ENCODE data around the gene ERVV-1. TPM values are rescaled to one million over a fixed set of nuclear protein-coding genes. Genes with fewer than 3 reads are reported as not detected.

The ERVV-1 gene
- total RNA-seq, 4 donors from 2014 or later, result not detected

- H3K27me3 ChIP-seq, result no peaks in the 10 kb centered on the region
- WGBS, 2 donors, result 69 to 75% methylated on average over 1 of the region's 1 CpG
These were observed 27.6 kb downstream of the ERVV-1 start for GRCh38 chr19:53041366-53041765.

DNA sequence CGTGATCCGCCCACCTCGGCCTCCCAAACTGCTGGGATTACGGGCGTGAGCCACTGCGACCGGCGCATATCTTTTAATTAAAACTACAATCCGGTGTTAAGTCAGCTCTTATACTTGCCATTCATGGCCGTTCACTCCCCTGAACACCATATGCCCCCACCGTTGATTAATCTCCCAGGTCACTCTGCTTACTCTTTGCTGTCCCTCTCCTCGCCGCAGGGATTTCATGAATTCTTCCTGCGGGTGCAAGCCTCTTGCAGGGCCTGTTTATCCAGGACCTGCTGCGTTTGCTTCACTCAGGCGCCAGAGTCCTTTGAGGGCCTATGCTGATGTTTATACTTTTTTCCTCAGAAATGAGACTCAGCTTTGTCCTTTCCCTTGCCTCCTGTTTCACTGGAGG lies 31.8 kb downstream of the ERVV-1 start:
- Histone ChIP-seq H3K36me3 (no peaks in the 10 kb centered on the region), H3K27me3 (no peaks in the 10 kb centered on the region), H3K9me3 (no peaks in the 10 kb centered on the region), H3K4me3 (replicated peaks in 1 of 3) (no peak overlapping the region), H3K27ac (no peak overlapping the region), H3K4me1 (no peaks in the 10 kb centered on the region)
- no peak for DNase-seq
- 75 to 77% methylated on average over 16 of the region's 16 CpGs for WGBS, 2 donors
- intact Hi-C loops (cut with DNase I), result no loop called here
- TF ChIP-seq POLR2A (IDR thresholded peaks at IDR 0.05), result no peak
- TF ChIP-seq, protein P1, sequence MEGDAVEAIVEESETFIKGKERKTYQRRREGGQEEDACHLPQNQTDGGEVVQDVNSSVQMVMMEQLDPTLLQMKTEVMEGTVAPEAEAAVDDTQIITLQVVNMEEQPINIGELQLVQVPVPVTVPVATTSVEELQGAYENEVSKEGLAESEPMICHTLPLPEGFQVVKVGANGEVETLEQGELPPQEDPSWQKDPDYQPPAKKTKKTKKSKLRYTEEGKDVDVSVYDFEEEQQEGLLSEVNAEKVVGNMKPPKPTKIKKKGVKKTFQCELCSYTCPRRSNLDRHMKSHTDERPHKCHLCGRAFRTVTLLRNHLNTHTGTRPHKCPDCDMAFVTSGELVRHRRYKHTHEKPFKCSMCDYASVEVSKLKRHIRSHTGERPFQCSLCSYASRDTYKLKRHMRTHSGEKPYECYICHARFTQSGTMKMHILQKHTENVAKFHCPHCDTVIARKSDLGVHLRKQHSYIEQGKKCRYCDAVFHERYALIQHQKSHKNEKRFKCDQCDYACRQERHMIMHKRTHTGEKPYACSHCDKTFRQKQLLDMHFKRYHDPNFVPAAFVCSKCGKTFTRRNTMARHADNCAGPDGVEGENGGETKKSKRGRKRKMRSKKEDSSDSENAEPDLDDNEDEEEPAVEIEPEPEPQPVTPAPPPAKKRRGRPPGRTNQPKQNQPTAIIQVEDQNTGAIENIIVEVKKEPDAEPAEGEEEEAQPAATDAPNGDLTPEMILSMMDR (IDR thresholded peaks at IDR 0.05), result no peak

More at GRCh38 chr19:53041366-53041765, 27.6 kb downstream of the ERVV-1 start:
- Histone ChIP-seq H3K27ac (no peak overlapping the region), H3K9me3 (no peaks in the 10 kb centered on the region), H3K4me1 (no peaks in the 10 kb centered on the region), H3K36me3 (no peaks in the 10 kb centered on the region), H3K4me3 (replicated peaks in 1 of 3) (no peak overlapping the region)
- no peak for DNase-seq
- intact Hi-C loops (cut with DNase I), result no loop called here
- TF ChIP-seq, protein P1 (IDR thresholded peaks at IDR 0.05), result no peak
- TF ChIP-seq POLR2A (IDR thresholded peaks at IDR 0.05), result no peak

GRCh38 chr19:53047379-53047778 lies 33.7 kb downstream of the ERVV-1 start:
- Histone ChIP-seq H3K36me3 (no peaks in the 10 kb centered on the region), H3K27ac (no peak overlapping the region), H3K4me1 (no peaks in the 10 kb centered on the region), H3K9me3 (no peaks in the 10 kb centered on the region), H3K4me3 (replicated peaks in 1 of 3) (no peak overlapping the region), H3K27me3 (no peaks in the 10 kb centered on the region)
- 91 to 94% methylated on average over 2 of the region's 2 CpGs for WGBS, 2 donors
- DNase-seq, result no peak
- TF ChIP-seq, protein P1 (IDR thresholded peaks at IDR 0.05), result no peak
- TF ChIP-seq POLR2A (IDR thresholded peaks at IDR 0.05), result no peak
- intact Hi-C loops (cut with DNase I), result no loop called here

DNA sequence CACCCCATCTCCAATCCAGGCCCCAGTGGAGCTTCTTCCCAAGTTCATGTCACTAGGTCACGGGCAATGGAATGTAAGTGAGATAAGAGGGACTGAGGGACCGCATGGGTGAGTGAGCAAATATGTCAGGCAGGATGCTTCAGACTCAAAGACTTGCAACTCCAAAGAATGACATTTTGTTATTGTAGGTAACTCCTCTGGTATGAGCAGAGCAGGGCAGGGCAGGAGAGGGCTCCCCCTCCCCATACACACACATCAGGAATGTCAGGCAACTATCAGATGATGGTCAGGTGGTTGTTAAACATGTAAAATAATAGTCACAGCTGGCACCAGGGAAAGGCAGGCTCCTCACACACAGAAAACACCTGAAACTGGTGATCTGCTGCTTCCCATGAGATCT lies 41.4 kb downstream of the ERVV-1 start:
- no peaks in the 10 kb centered on the region for H3K27me3 ChIP-seq
- H3K27ac ChIP-seq, result peak overlapping the region in 1 of 3 donors; percentile 30
- H3K9me3 ChIP-seq, result no peaks in the 10 kb centered on the region
- intact Hi-C loops (cut with DNase I), result no loop called here
- H3K4me1 ChIP-seq, result peaks cover 0 to 10% of the 10 kb centered on the region in 2 donors
- peak; percentile 19 to 31 for DNase-seq
- H3K4me3 ChIP-seq (replicated peaks in 1 of 3), result no peak overlapping the region
- WGBS, 2 donors, result 20 to 46% methylated on average over 2 of the region's 2 CpGs
- no peak for TF ChIP-seq POLR2A (IDR thresholded peaks at IDR 0.05)
- TF ChIP-seq, protein P1 (IDR thresholded peaks at IDR 0.05), result no peak
- H3K36me3 ChIP-seq, result no peaks in the 10 kb centered on the region

- Histone ChIP-seq H3K27ac (no peak overlapping the region), H3K9me3 (no peaks in the 10 kb centered on the region), H3K4me1 (peaks cover 0 to 10% of the 10 kb centered on the region in 2 donors), H3K4me3 (replicated peaks in 1 of 3) (peak overlapping the region in 2 of 3 donors; percentile 9 to 14), H3K36me3 (no peaks in the 10 kb centered on the region), H3K27me3 (no peaks in the 10 kb centered on the region)
- DNase-seq, result peak; percentile 71 to 75
- intact Hi-C loops (cut with DNase I), result no loop called here
- TF ChIP-seq POLR2A (IDR thresholded peaks at IDR 0.05), result peak in 1 of 2 donors; percentile 19
- TF ChIP-seq, protein P1 (IDR thresholded peaks at IDR 0.05), result no peak
- WGBS, 2 donors, result 4 to 5% methylated on average over 58 to 59 of the region's 59 CpGs
These were observed 44.3 kb downstream of the ERVV-1 start for GRCh38 chr19:53057904-53058580.

All from thyroid gland (tissue), 4 donors.